Measurements from ENCODE around the gene COPE.
"Not testable (repeated sequence)": the region's sequence is repeated elsewhere in the genome, so short reads cannot be mapped to it uniquely, and the experiment has no call there.

Gene COPE

GRCh38 chr19:18921593-18921992 is 2.4 kb upstream of the COPE start:
- ChIA-PET CTCF (interaction anchor here (1.4 kb wide), 1 partner anchor 18 kb away, joined by 3 read pairs; no protein-coding TSS in a partner anchor), POLR2A (no interaction called here)
- TF ChIP-seq CTCF (IDR thresholded peaks at IDR 0.05; ENCODE audit: control extremely low read depth, extremely low read depth, low read depth, missing control alignments), result no peak
- no peak for DNase-seq (ENCODE audit: extremely low spot score)

GRCh38 chr19:18920400-18920799 is 1.2 kb upstream of the COPE start:
- CTCF ChIA-PET, result no interaction called here
- TF ChIP-seq CTCF (IDR thresholded peaks at IDR 0.05; ENCODE audit: control extremely low read depth, extremely low read depth, low read depth, missing control alignments), result no peak
- POLR2A ChIA-PET, result no interaction called here
- no peak for DNase-seq (ENCODE audit: extremely low spot score)

GRCh38 chr19:18919900-18920214 is 670 bp upstream of the COPE start:
- ChIA-PET POLR2A (interaction anchor here (0.6 to 2.2 kb wide), 9 partner anchors 9 to 348 kb away, joined by 3 to 21 read pairs (median 4); partner anchors contain the start of gene UBA52), CTCF (interaction anchor here (1.1 to 1.8 kb wide), 4 partner anchors 9 to 469 kb away, joined by 4 to 7 read pairs (median 6); no protein-coding TSS in a partner anchor)
- no peak for TF ChIP-seq CTCF (IDR thresholded peaks at IDR 0.05; ENCODE audit: control extremely low read depth, extremely low read depth, low read depth, missing control alignments)

GRCh38 chr19:18917593-18917992 is 1.6 kb downstream of the COPE start:
- POLR2A ChIA-PET; CTCF ChIA-PET; DNase-seq (ENCODE audit: extremely low spot score): not testable (repeated sequence)

More at GRCh38 chr19:18919900-18920214, 670 bp upstream of the COPE start:
- no peak for DNase-seq (ENCODE audit: extremely low spot score)

- no peak for TF ChIP-seq CTCF (IDR thresholded peaks at IDR 0.05; ENCODE audit: control extremely low read depth, extremely low read depth, low read depth, missing control alignments)
- ChIA-PET POLR2A (interaction anchor here (0.6 kb wide), 1 partner anchor 20 kb away, joined by 3 read pairs; no protein-coding TSS in a partner anchor), CTCF (no interaction called here)
- no peak for DNase-seq (ENCODE audit: extremely low spot score)
These were observed 3.5 kb downstream of the COPE start for GRCh38 chr19:18915639-18916038.

GRCh38 chr19:18913466-18913865 is 5.7 kb downstream of the COPE start:
- DNase-seq (ENCODE audit: extremely low spot score), result no peak
- ChIA-PET CTCF (interaction anchor here (1.0 kb wide), 1 partner anchor 324 kb away, joined by 3 read pairs; no protein-coding TSS in a partner anchor), POLR2A (no interaction called here)
- TF ChIP-seq CTCF (IDR thresholded peaks at IDR 0.05; ENCODE audit: control extremely low read depth, extremely low read depth, low read depth, missing control alignments), result no peak

GRCh38 chr19:18912933-18913332 is 6.3 kb downstream of the COPE start:
- ChIA-PET POLR2A (no interaction called here), CTCF (interaction anchor here (1.0 kb wide), 1 partner anchor 324 kb away, joined by 3 read pairs; no protein-coding TSS in a partner anchor)
- DNase-seq (ENCODE audit: extremely low spot score), result no peak
- TF ChIP-seq CTCF (IDR thresholded peaks at IDR 0.05; ENCODE audit: control extremely low read depth, extremely low read depth, low read depth, missing control alignments), result no peak

All from GM10248 (cell line).